Suprapubic skin (tissue), 4 donors: ENCODE data around the gene LARP1B.

Source experiments
- EP300 ChIP-seq: sonication (generic); formaldehyde crosslinking; IDR thresholded peaks from one replicate; pipeline ENCODE4 v1.6.1; 2017; ENCODE audit warnings: antibody characterized with exemption
- POLR2AphosphoS5 ChIP-seq, 3 donors: sonication (generic); formaldehyde crosslinking; IDR thresholded peaks; one replicate each; pipeline ENCODE4 v1.6.1; 2017; ENCODE audit warnings: antibody characterized with exemption in 3 of 3
- TF ChIP-seq, protein P1 (sequence below), 2 donors: fragments of 200-600 bp in 1 of 2; fragments of 450-650 bp in 1 of 2; sonication (generic) in 1 of 2; IDR thresholded peaks; one replicate each; pipeline ENCODE4 v1.5.1; 2016 to 2019; ENCODE audit warnings: antibody characterized with exemption in 2 of 2, mild to moderate bottlenecking in 1 of 2, moderate library complexity in 1 of 2

DNA sequence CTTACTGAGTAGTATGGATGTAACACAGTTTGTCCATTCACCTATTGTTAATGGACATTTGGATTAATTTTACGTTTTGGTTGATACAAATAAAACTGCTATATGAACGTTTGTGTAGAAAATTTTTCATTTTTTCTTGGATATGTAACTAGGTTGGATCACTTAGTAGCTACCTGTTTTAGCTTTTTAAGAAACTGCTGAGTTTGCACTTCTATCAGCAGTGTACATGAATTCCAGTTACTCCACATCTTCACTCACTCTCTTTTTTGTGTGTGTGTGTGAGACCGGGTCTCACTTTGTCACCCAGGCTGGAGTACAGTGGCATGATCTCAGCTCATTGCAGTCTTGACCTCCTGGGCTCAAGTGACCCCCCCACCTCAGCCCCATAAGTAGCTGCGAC lies 15.4 kb downstream of the LARP1B start:
- TF ChIP-seq POLR2AphosphoS5 (IDR thresholded peaks at IDR 0.05) (no peak), EP300 (no peak)
- TF ChIP-seq, protein P1, sequence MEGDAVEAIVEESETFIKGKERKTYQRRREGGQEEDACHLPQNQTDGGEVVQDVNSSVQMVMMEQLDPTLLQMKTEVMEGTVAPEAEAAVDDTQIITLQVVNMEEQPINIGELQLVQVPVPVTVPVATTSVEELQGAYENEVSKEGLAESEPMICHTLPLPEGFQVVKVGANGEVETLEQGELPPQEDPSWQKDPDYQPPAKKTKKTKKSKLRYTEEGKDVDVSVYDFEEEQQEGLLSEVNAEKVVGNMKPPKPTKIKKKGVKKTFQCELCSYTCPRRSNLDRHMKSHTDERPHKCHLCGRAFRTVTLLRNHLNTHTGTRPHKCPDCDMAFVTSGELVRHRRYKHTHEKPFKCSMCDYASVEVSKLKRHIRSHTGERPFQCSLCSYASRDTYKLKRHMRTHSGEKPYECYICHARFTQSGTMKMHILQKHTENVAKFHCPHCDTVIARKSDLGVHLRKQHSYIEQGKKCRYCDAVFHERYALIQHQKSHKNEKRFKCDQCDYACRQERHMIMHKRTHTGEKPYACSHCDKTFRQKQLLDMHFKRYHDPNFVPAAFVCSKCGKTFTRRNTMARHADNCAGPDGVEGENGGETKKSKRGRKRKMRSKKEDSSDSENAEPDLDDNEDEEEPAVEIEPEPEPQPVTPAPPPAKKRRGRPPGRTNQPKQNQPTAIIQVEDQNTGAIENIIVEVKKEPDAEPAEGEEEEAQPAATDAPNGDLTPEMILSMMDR (IDR thresholded peaks at IDR 0.05), result no peak
